Ovary (tissue), 3 donors: ENCODE measurements around the gene PARP2.

ENCODE experiments used
- EP300 ChIP-seq: sonication (generic); formaldehyde crosslinking; IDR thresholded peaks from one replicate; pipeline ENCODE4 v1.6.1; 2017; ENCODE audit warnings: antibody characterized with exemption
- POLR2A ChIP-seq: fragments of 450-650 bp; IDR thresholded peaks from one replicate; pipeline ENCODE4 v1.6.1; 2017; ENCODE audit warnings: antibody characterized with exemption, mild to moderate bottlenecking, moderate library complexity
- TF ChIP-seq, protein P1 (sequence below), 3 donors: fragments of 450-650 bp in 2 of 3; fragments of 200-600 bp in 1 of 3; IDR thresholded peaks; one replicate each; pipeline versions ENCODE4 v1.5.1 to v1.8.0; 2016 to 2022; ENCODE audit warnings: antibody characterized with exemption in 3 of 3, mild to moderate bottlenecking in 1 of 3
- donor health status: DM: no; HTN: no; CAD: no.

DNA sequence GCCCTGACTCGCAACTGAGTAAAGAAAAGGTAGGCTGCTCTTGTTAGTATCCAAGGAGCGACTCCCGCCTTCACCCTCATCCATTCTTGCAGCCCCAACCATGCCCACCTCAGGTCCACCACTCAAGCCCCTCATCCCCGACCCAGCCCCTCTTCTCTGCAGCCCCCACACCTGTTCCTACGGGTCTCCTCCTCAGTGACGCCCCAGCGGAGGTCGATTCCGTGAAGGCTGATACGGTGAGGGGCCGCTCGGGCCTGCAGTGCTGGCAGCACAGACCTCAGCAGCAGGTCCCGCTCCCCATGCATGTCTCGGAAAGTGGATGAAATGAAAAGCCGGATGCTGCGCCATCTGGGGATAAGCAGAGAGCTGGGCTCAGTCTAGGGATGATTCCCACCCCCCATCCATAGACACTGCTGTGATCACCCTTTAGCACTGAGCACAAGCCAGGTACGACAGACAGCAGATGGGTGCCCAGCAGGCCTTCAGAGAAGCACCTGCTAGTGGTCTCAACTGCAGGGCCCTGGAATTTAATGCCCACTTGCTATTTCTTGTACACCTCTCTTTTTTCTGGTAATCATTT lies 42.9 kb downstream of the PARP2 start:
- TF ChIP-seq, protein P1, sequence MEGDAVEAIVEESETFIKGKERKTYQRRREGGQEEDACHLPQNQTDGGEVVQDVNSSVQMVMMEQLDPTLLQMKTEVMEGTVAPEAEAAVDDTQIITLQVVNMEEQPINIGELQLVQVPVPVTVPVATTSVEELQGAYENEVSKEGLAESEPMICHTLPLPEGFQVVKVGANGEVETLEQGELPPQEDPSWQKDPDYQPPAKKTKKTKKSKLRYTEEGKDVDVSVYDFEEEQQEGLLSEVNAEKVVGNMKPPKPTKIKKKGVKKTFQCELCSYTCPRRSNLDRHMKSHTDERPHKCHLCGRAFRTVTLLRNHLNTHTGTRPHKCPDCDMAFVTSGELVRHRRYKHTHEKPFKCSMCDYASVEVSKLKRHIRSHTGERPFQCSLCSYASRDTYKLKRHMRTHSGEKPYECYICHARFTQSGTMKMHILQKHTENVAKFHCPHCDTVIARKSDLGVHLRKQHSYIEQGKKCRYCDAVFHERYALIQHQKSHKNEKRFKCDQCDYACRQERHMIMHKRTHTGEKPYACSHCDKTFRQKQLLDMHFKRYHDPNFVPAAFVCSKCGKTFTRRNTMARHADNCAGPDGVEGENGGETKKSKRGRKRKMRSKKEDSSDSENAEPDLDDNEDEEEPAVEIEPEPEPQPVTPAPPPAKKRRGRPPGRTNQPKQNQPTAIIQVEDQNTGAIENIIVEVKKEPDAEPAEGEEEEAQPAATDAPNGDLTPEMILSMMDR (IDR thresholded peaks at IDR 0.05): no peak
- TF ChIP-seq EP300 (no peak), POLR2A (no peak)
